ENCODE results near the gene CAMTA2. TPM values are rescaled to one million over a fixed set of nuclear protein-coding genes. Genes with fewer than 3 reads are reported as not detected.

The CAMTA2 gene
- total and polyA plus RNA-seq, 9 of the 15 experiments (the other 6 are each of a cell fraction or from before 2014, with no cell fraction given) = 0.24 to 25.1 (median 6.3) TPM

- TF ChIP-seq YY1 (IDR thresholded peaks at IDR 0.05; ENCODE audit: borderline replicate concordance in 1 of 3, control insufficient read depth in 1 of 3, extremely low read depth in 1 of 3, insufficient read depth in 3 of 3, insufficient read length in 1 of 3, insufficient replicate concordance in 2 of 3, low read depth in 1 of 3, low read length in 2 of 3) = no peak
- TF ChIP-seq, protein P1, sequence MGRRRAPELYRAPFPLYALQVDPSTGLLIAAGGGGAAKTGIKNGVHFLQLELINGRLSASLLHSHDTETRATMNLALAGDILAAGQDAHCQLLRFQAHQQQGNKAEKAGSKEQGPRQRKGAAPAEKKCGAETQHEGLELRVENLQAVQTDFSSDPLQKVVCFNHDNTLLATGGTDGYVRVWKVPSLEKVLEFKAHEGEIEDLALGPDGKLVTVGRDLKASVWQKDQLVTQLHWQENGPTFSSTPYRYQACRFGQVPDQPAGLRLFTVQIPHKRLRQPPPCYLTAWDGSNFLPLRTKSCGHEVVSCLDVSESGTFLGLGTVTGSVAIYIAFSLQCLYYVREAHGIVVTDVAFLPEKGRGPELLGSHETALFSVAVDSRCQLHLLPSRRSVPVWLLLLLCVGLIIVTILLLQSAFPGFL (CRISPR knock-in tag; IDR thresholded peaks at IDR 0.05) = no peak
- TF ChIP-seq TAF15 (IDR thresholded peaks at IDR 0.05; ENCODE audit: low read depth, low read length) = no peak
- TF ChIP-seq ARHGAP35 (IDR thresholded peaks at IDR 0.05; ENCODE audit: partially characterized antibody) = no peak
- TF ChIP-seq NCOA2 (IDR thresholded peaks at IDR 0.05; ENCODE audit: partially characterized antibody in 2 of 2) = no peak
- TF ChIP-seq PHB (CRISPR knock-in tag; IDR thresholded peaks at IDR 0.05) = no peak
- no peak for TF ChIP-seq MCM7 (IDR thresholded peaks at IDR 0.05)
- TF ChIP-seq NCOA4 (IDR thresholded peaks at IDR 0.05; ENCODE audit: partially characterized antibody) = no peak
- no peak for TF ChIP-seq ESRRA (IDR thresholded peaks at IDR 0.05; ENCODE audit: borderline replicate concordance, low read depth)
- TF ChIP-seq ZBTB7A (IDR thresholded peaks at IDR 0.05; ENCODE audit: borderline replicate concordance, control insufficient read depth, low read depth, low read length) = peak; percentile 71
- no peak for TF ChIP-seq POLR2AphosphoS5 (IDR thresholded peaks at IDR 0.05; ENCODE audit: control insufficient read depth, insufficient read depth, low read depth, low read length)
- no peak for TF ChIP-seq THRAP3 (IDR thresholded peaks at IDR 0.05; ENCODE audit: borderline replicate concordance)
- TF ChIP-seq HDGF (IDR thresholded peaks at IDR 0.05) = no peak
- no peak for TF ChIP-seq STAG1 (CRISPR knock-in tag; IDR thresholded peaks at IDR 0.05; ENCODE audit: borderline replicate concordance)
- no peak for TF ChIP-seq DDX20 (tag; IDR thresholded peaks at IDR 0.05; ENCODE audit: low read depth)
- TF ChIP-seq FOS (IDR thresholded peaks at IDR 0.05; ENCODE audit: extremely low read depth, insufficient read length) = no peak
- TF ChIP-seq, protein P2, sequence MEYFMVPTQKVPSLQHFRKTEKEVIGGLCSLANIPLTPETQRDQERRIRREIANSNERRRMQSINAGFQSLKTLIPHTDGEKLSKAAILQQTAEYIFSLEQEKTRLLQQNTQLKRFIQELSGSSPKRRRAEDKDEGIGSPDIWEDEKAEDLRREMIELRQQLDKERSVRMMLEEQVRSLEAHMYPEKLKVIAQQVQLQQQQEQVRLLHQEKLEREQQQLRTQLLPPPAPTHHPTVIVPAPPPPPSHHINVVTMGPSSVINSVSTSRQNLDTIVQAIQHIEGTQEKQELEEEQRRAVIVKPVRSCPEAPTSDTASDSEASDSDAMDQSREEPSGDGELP (CRISPR knock-in tag; IDR thresholded peaks at IDR 0.05; ENCODE audit: borderline replicate concordance) = peak; percentile 38; the same call in 1 of the 2 replicates
- TF ChIP-seq ZNF445 (CRISPR knock-in tag; IDR thresholded peaks at IDR 0.05; ENCODE audit: low read depth) = no peak
- TF ChIP-seq SREBF2 (CRISPR knock-in tag; IDR thresholded peaks at IDR 0.05) = no peak
These were observed 44.0 kb upstream of the CAMTA2 start (continued) for GRCh38 chr17:5031365-5032082.
